Stimulated activated CD4-positive, alpha-beta T cell treated with anti-CD3 and anti-CD28 coated beads, Interleukin-12 subunit alpha, Interleukin-12 subunit beta, amount 100 ng/mL, for 4 hours (primary cell): ENCODE data around the gene INO80B.
"Not testable (repeated sequence)": the region's sequence is repeated elsewhere in the genome, so short reads cannot be mapped to it uniquely, and the experiment has no call there.

ENCODE experiments used
- DNase-seq: peaks from one replicate; pipeline ENCODE4 v3.0.0-alpha.2; 2020

Gene INO80B

GRCh38 chr2:74426181-74426758, 28.6 kb upstream of the INO80B start:
- DNase-seq: no peak

GRCh38 chr2:74427551-74427950, 27.3 kb upstream of the INO80B start:
- DNase-seq: no peak

- DNase-seq: no peak
Observed at GRCh38 chr2:74428675-74429074, 26.2 kb upstream of the INO80B start.

GRCh38 chr2:74429487-74430451, 25.1 kb upstream of the INO80B start:
- no peak for DNase-seq

GRCh38 chr2:74430502-74430901, 24.4 kb upstream of the INO80B start:
- DNase-seq: no peak

GRCh38 chr2:74436111-74436805, 18.6 kb upstream of the INO80B start:
- no peak for DNase-seq

- no peak for DNase-seq
Observed at GRCh38 chr2:74436848-74437695, 17.8 kb upstream of the INO80B start.

- no peak for DNase-seq
Observed at GRCh38 chr2:74438248-74438647, 16.6 kb upstream of the INO80B start.

GRCh38 chr2:74439373-74439772, 15.5 kb upstream of the INO80B start:
- DNase-seq: no peak

GRCh38 chr2:74439803-74440377, 15.0 kb upstream of the INO80B start:
- no peak for DNase-seq

GRCh38 chr2:74440378-74441169, 14.3 kb upstream of the INO80B start:
- peak; percentile 42 for DNase-seq

GRCh38 chr2:74441170-74441689, 13.7 kb upstream of the INO80B start:
- no peak for DNase-seq

GRCh38 chr2:74441690-74442482, 13.0 kb upstream of the INO80B start, which contains the start of gene RTKN:
RTKN (minus strand) TSS chr2:74441937; CDS start chr2:74441816, 121 bp downstream.
- no peak for DNase-seq

- DNase-seq: not testable (repeated sequence)
Observed at GRCh38 chr2:74442483-74443297, 12.2 kb upstream of the INO80B start.

GRCh38 chr2:74444498-74445318, 10.2 kb upstream of the INO80B start:
- DNase-seq: no peak

GRCh38 chr2:74447230-74447999, 7.5 kb upstream of the INO80B start:
- no peak for DNase-seq

- no peak for DNase-seq
Observed at GRCh38 chr2:74448771-74449170, 6.1 kb upstream of the INO80B start.
